Transverse colon (tissue), 3 donors: ENCODE results near the gene SRPK3.
"Not testable (repeated sequence)": the region's sequence is repeated elsewhere in the genome, so short reads cannot be mapped to it uniquely, and the experiment has no call there.

Experiments used
- POLR2A ChIP-seq: fragments of 450-650 bp; IDR thresholded peaks from one replicate; pipeline ENCODE4 v1.6.1; 2016; ENCODE audit warnings: antibody characterized with exemption, mild to moderate bottlenecking, moderate library complexity
- POLR2AphosphoS5 ChIP-seq, 3 donors: sonication (generic); formaldehyde crosslinking; IDR thresholded peaks; one replicate each; pipeline ENCODE4 v1.6.1; 2016; ENCODE audit warnings: antibody characterized with exemption in 3 of 3

GRCh38 chrX:153745067-153745433 is 35.8 kb upstream of the SRPK3 start:
- TF ChIP-seq POLR2AphosphoS5 (IDR thresholded peaks at IDR 0.05); POLR2A: not testable (repeated sequence)
